ENCODE measurements around the gene MEAF6.
A peak's percentile ranks its signal among the peaks of the same experiment; 100 is the strongest.
"Not testable (repeated sequence)": the region's sequence is repeated elsewhere in the genome, so short reads cannot be mapped to it uniquely, and the experiment has no call there.

The MEAF6 gene

GRCh38 chr1:37514350-37515184 lies at the start of gene MEAF6:
TSS of gene MEAF6 (minus strand) at chr1:37514766. CDS start at chr1:37514746, 20 bp downstream.
- DNase-seq (ENCODE audit: low read depth): peak; percentile 80

- no peak for DNase-seq (ENCODE audit: low read depth)
These were observed 48.4 kb upstream of the MEAF6 start for GRCh38 chr1:37562984-37563383.

GRCh38 chr1:37561133-37562132 lies 46.9 kb upstream of the MEAF6 start:
- no peak for DNase-seq (ENCODE audit: low read depth)

GRCh38 chr1:37560401-37561132 lies 46.0 kb upstream of the MEAF6 start:
- DNase-seq (ENCODE audit: low read depth): no peak

- DNase-seq (ENCODE audit: low read depth): not testable (repeated sequence)
These were observed 45.4 kb upstream of the MEAF6 start for GRCh38 chr1:37559957-37560379.

GRCh38 chr1:37559080-37559479 lies 44.5 kb upstream of the MEAF6 start:
- no peak for DNase-seq (ENCODE audit: low read depth)

- no peak for DNase-seq (ENCODE audit: low read depth)
These were observed 43.8 kb upstream of the MEAF6 start for GRCh38 chr1:37558411-37558810.

- DNase-seq (ENCODE audit: low read depth): no peak
These were observed 42.8 kb upstream of the MEAF6 start for GRCh38 chr1:37557402-37557801.

- DNase-seq (ENCODE audit: low read depth): no peak
These were observed 42.2 kb upstream of the MEAF6 start, which contains the start of gene DNALI1 for GRCh38 chr1:37556712-37557196. TSS of gene DNALI1 (plus strand) at chr1:37556940. CDS start at chr1:37556995, 55 bp downstream.

- DNase-seq (ENCODE audit: low read depth): peak; percentile 56
These were observed 39.6 kb upstream of the MEAF6 start, which contains the start of gene SNIP1 for GRCh38 chr1:37553927-37554808. TSS of gene SNIP1 (minus strand) at chr1:37554293. CDS start at chr1:37554229, 64 bp downstream.

GRCh38 chr1:37553598-37553926 lies 39.0 kb upstream of the MEAF6 start:
- DNase-seq (ENCODE audit: low read depth): no peak

GRCh38 chr1:37549341-37549740 lies 34.8 kb upstream of the MEAF6 start:
- no peak for DNase-seq (ENCODE audit: low read depth)

GRCh38 chr1:37545019-37545418 lies 30.5 kb upstream of the MEAF6 start:
- no peak for DNase-seq (ENCODE audit: low read depth)

GRCh38 chr1:37544530-37544929 lies 30.0 kb upstream of the MEAF6 start:
- DNase-seq (ENCODE audit: low read depth): no peak

GRCh38 chr1:37540036-37540785 lies 25.6 kb upstream of the MEAF6 start:
- DNase-seq (ENCODE audit: low read depth): no peak

GRCh38 chr1:37539154-37539553 lies 24.6 kb upstream of the MEAF6 start:
- not testable (repeated sequence) for DNase-seq (ENCODE audit: low read depth)

- DNase-seq (ENCODE audit: low read depth): no peak
These were observed 22.8 kb upstream of the MEAF6 start for GRCh38 chr1:37537378-37537777.

- no peak for DNase-seq (ENCODE audit: low read depth)
These were observed 18.9 kb upstream of the MEAF6 start for GRCh38 chr1:37533317-37534093.
